Hypothalamus (tissue), 51 donors: ENCODE data around the gene XIST.
"Not testable (repeated sequence)": the region's sequence is repeated elsewhere in the genome, so short reads cannot be mapped to it uniquely, and the experiment has no call there.

Experiments
- DNase-seq, 51 donors: peaks; one replicate each; lab custom pipeline; 2025; lab: John Stamatoyannopoulos, UW

The XIST gene

DNA sequence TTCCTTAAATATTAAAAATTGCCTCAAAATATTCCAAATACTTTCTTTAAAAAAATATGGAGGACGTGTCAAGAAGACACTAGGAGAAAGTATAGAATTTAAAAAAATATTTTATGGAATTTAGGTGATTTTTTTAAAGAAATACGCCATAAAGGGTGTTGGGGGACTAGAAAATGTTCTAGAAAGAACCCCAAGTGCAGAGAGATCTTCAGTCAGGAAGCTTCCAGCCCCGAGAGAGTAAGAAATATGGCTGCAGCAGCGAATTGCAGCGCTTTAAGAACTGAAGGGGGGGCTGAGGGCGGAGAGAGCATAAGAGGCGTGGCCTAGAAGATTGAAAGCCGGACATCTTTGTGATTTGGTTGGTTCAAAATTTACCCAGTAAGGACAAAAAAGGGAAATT, at the start of gene XIST:
XIST (minus strand) TSS at position 248 of the 400 bp plus-strand sequence.
- DNase-seq, result peak in 15 of 51 donors; percentile 0 to 68 (median 34)

DNA sequence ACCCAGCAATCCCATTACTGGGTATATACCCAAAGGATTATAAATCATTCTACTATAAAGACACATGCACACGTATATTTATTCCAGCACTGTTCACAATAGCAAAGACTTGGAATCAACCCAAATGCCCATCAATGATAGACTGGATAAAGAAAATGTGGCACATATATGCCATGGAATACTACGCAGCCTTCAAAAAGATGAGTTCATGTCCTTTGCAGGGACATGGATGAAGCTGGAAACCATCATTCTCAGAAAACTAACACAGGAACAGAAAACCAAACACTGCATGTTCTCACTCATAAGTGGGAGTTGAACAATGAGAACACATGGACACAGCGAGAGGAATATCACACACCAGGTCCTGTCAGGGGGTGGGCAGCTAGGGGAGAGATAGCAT, 45.8 kb upstream of the XIST start:
- not testable (repeated sequence) for DNase-seq

- DNase-seq, result not testable (repeated sequence)
Measured at GRCh38 chrX:73892515-73893090, 40.1 kb upstream of the XIST start.

- DNase-seq, result not testable (repeated sequence)
Measured at GRCh38 chrX:73882260-73882659, 29.7 kb upstream of the XIST start.

GRCh38 chrX:73877687-73878086, 25.2 kb upstream of the XIST start:
- no peak for DNase-seq

GRCh38 chrX:73876911-73877310, 24.4 kb upstream of the XIST start:
- no peak for DNase-seq

GRCh38 chrX:73868916-73869315, 16.4 kb upstream of the XIST start:
- no peak for DNase-seq

DNA sequence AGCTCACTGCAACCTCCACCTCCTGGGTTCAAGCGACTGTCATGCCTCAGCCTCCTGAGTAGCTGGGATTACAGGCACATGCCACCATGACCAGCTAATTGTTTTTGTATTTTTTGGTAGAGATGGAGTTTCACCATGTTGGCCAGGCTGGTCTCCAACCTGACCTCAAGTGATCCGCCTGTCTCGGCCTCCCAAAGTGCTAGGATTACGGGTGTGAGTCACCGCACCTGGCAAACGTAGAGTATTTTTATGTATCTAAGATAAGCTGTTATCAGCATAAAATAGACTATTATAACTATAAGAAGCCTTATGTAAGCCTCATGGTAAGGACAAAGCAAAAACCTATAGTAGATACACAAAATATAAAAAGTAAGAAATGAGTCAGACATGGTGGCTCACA, 14.6 kb upstream of the XIST start:
- DNase-seq, result no peak

- no peak for DNase-seq
Measured at GRCh38 chrX:73863852-73864251, 11.3 kb upstream of the XIST start.

GRCh38 chrX:73863268-73863667, 10.8 kb upstream of the XIST start:
- no peak for DNase-seq

GRCh38 chrX:73859622-73860021, 7.1 kb upstream of the XIST start:
- DNase-seq, result no peak

DNA sequence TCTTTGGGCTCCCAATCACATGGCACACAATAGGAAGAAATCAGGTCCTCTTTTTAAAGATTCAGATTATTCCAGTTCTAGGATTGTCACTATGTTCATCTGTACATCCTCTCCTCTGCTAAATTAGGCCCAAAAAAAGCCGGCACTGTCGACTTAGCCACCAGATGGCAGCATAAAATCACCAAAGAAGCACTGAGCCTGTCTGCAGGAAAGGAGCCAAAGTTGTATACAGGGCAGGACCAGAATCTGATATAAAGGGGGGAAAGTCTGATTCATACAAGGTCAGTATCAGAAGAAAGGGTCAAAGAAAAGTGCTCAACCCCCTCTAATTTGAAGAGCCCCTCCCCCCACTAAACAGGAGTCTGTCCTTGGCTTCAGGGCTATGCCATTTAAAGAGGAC, 3.0 kb upstream of the XIST start:
- peak in 45 of 51 donors; percentile 0 to 78 (median 29) for DNase-seq

DNA sequence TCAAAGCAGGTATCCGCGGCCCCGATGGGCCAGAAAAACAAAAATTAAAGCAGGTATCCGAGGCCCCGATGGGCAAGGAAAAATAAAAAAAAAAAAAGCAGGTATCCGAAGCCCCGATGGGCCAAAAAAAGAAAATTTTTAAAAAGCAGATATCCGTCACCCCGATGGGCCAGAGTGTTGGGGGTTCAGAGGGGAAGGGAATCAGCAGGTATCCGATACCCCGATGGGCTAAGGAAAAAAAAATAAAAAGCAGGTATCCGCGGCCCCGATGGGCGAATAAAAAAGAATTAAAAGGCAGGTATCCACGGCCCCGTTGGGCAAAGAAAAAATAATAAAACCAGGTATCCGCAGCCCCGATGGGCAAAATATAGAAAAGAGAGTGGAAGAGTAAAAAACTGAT, 492 bp downstream of the XIST start:
- no peak for DNase-seq

DNA sequence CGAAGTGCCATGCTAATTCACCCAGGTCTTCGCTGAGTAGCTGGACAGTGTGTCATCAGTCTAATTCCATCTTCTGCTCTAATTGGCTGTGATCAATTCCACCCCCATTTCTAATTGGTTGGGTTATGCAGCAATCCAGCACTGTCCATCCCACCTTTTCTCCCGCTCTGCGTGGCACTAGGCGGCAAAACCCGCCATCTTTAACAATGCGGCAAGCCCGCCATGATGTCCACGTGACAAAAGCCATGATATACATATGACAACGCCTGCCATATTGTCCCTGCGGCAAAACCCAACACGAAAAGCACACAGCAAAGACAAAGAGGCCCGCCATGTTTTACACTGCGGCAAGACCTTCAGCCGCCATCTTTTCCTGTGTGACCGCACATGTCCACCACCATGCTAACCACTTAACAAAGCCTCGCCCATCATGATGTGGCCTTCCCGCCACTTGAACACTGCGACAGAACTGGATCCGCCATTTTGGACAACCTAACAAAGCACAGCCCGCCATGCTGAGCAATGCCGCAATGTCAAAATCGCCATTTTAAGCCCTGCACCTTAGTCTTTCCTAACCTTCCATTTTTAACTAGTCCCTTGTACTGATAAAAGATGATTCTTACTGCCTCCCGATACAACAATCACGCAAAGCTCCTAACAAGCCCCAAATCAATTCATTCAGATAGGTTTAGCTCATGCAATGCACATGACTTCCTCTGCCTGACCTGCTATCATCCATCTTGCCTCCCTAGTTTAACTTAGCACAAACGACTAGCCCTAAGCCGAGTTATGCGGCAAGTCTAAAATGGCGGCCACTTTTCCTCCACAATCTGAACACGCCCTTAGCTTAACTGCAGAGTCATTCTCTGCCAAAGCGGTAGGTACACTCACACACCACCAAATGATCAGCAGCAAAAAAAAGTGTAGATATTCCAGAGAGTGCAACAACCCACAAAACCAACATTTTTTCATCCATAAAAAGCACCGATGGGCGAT, 1.2 kb downstream of the XIST start:
- DNase-seq, result peak in 19 of 51 donors; percentile 35 to 89 (median 75)

GRCh38 chrX:73850124-73851013, 2.1 kb downstream of the XIST start:
- DNase-seq, result peak in 3 of 51 donors; percentile 1 to 12 (median 4)

GRCh38 chrX:73849073-73849472, 3.4 kb downstream of the XIST start:
- DNase-seq, result no peak

DNA sequence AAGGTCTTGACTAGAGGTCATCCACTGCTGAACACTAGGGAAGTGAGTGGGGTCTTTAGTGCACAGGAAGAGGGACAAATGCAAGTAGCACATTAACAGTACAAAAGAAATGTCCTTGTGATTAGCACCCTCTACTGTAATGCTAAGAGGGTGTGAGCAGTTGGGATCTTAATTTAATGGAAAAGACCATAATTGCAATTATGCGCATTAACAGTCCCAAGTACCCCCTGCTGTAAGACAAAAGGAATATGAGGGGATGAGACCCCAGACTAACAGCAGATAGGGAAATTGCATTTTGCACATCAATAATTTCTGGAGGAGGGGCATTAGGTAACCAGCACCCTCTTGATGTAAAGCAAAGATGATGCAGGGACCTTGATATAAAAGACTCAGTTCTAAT, 4.5 kb downstream of the XIST start:
- no peak for DNase-seq

DNA sequence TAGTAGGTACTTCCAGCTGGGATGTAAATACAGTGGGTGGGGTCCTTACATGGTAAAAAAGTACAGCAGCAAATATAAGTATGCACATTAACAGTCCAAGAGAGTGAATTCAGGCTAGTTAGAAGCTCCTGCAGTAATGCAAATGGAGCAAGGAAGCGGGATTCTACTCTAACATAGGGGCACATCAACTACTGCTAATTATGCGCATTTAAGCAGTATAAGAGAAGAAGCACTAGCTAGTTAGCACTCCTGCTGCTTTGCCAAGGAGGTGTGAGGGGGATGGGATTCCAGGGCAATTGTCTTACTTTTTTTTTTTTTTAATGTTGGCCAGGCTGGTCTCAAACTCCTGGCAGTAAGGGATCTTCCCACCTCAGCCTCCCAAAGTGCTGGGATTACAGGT, 5.4 kb downstream of the XIST start:
- no peak for DNase-seq

DNA sequence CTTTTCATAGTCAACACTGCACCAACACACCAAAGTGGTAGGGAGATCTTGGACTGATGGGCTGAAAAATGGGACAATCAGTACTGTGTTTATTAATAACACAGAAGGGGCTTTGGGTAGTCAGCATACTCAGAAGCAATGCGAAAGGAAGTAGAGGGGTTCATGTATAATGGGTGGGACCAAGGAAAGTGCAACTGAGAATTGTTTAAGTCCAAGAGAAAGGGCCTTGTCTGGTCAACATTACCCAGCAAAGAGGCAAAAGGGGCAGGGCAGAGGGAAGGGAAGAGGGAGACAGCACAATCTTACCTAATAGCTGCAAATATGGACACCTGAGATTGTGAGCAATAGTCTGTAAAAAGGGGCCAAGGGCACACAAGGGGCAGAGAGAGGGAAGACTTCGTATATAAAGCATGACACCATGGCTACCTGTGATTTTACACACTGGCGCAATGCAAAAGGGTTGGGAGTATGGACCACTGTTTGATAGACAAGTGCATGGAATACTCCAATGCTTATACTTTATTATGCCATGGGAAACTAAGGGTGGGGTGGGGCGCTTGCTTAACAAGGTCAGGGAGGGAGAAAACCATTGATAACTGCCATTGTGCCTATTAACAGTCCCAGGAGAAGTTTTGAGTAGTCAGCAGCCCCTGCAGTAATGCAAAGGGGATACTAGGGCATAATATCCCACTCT, 9.8 kb downstream of the XIST start:
- no peak for DNase-seq

DNA sequence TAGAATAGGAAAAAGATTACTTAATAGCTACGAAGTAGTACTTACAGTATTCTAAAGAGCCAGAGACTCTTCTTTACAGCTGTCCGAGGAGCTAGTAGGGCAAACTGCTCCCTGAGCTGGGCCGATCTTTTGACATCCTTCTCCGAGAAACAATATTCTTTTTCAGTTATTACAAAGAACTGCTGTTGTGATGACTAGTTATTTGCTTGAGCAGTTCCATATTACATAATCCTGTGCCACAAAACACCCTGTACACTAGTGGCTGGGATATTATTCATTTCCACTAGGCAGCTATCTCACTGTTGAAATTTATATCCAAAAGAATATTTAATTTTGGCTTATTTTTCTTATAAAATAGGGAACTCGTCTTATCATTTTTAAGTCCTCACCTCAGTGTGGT, 11.2 kb downstream of the XIST start:
- DNase-seq, result no peak
